DMS79 treated with DMSO at 0.1 percent for 48 hours (cell line): ENCODE results near the gene FAM234B.
A peak's percentile ranks its signal among the peaks of the same experiment; 100 is the strongest.
"Not testable (repeated sequence)": the region's sequence is repeated elsewhere in the genome, so short reads cannot be mapped to it uniquely, and the experiment has no call there.

Experiments
- DNase-seq: peaks from one replicate; lab custom pipeline; 2025; lab: John Stamatoyannopoulos, UW

Gene FAM234B

GRCh38 chr12:13061377-13061776 lies 17.2 kb downstream of the FAM234B start:
- DNase-seq, result no peak

GRCh38 chr12:13062669-13063068 lies 18.5 kb downstream of the FAM234B start:
- DNase-seq, result no peak

GRCh38 chr12:13066014-13066413 lies 21.8 kb downstream of the FAM234B start:
- DNase-seq, result no peak

- no peak for DNase-seq
Measured at GRCh38 chr12:13066459-13066858, 22.3 kb downstream of the FAM234B start.

GRCh38 chr12:13067322-13067721 lies 23.1 kb downstream of the FAM234B start:
- DNase-seq, result no peak

GRCh38 chr12:13069380-13069779 lies 25.2 kb downstream of the FAM234B start:
- DNase-seq, result no peak

- peak; percentile 45 for DNase-seq
Measured at GRCh38 chr12:13071305-13072280, 27.4 kb downstream of the FAM234B start.

DNA sequence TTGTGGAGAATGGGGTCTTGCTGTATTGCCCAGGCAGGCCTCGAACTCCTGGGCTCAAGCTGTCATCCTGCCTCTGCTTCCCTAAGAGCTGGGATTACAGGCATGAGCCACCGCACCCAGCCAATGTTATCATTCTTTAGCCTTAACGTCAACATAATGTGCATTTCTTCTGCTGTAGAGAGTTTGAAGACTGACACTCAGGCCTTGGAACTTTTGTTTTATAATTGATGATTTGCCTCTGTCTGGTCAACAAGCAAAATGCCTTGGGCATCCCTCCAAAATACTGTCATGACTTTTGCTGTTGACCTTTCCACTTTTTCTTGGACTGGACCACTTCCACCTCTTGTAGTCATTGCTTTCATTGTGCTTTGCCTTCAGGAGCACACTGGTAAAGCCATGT lies 29.0 kb downstream of the FAM234B start:
- DNase-seq, result no peak

- no peak for DNase-seq
Measured at GRCh38 chr12:13074396-13075117, 30.4 kb downstream of the FAM234B start.

DNA sequence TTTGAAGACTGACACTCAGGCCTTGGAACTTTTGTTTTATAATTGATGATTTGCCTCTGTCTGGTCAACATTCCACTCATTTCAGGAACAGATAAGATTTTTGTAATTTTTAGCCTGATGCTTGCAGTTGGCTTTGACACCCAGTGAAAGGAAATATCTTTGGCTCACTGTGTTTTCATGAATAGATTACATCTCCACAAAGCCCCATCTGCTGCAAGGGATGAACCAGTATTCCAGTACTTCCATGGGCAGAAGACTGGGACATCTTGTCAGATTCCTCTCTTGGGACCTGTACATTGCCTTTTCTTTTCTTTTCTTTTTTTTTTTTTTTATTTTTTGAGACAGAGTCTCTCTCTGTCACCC lies 30.9 kb downstream of the FAM234B start:
- no peak for DNase-seq

DNA sequence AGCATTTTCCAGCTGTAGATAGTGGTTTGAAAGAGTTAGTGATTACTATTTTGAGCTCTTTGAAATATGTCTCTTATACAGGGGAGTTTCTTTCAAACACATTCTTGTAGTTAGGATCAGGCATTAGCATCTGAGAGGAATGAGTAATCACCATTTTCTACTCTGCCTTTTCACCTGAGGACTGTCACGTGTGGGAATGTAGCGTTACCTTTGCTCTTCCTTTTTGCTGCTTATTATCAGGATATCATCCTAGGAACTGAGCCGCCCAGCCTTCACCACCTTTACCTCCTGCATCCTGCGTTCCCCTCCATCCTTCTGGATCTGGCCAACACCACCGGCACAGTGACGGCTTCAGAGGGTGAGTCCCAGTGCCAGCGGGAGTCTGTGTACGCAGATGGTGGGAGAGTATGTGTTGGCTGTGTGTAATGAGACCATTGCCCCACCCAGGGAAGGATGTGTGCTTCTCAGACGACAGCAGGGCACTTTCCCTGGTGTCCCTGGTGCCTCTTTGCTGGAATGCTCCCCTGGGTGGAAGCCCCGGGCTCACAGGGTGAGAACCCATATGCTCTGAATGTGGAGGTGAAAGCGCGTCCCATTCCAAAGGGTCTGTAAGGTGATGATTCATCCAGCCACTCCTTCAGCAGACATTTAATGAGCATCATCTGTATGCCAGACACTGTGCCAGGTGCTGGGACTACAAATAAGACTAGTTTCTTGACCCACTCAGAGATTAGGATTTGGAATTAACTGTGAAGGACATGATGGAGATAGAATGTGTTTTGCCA lies 31.8 kb downstream of the FAM234B start:
- no peak for DNase-seq

- DNase-seq, result no peak
Measured at GRCh38 chr12:13079440-13079906, 35.3 kb downstream of the FAM234B start.

DNA sequence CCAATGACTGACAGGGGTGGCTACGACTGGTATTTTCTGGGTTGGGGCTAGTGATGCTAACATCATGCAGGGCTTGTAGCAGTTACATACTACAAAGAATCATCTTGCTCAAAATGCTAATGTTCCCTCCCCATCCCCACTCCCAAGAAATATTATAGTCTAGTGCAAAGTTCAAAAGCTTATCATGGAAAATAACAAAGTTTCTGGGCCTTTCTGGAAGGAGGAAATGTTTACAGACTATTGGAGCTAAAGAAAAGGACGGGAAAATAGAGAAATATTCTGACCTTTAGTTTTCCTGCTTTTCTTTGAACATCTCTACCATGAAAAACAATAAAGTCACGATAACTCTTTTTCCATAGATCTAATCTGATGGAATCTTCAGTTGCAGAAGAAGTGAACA lies 36.1 kb downstream of the FAM234B start:
- DNase-seq, result no peak

DNA sequence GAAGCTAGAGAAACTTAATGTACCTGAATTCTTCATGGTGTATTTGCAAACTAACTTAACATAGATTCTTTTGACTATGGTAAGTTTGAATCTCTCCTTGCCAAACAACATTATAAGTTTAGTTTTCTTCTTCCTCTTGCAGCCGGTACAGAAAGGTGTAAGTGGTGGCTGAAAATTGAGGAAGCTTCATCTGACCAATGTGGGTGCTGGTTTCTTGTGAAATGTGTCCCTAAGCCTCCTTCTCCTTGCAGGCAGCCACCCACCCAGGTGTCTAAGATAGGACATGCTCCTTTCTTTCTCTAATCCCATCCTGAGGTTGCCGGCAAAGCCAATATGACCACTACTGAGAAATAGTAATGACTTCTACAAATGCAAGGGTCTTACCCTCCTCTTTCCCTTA lies 38.7 kb downstream of the FAM234B start:
- no peak for DNase-seq

DNA sequence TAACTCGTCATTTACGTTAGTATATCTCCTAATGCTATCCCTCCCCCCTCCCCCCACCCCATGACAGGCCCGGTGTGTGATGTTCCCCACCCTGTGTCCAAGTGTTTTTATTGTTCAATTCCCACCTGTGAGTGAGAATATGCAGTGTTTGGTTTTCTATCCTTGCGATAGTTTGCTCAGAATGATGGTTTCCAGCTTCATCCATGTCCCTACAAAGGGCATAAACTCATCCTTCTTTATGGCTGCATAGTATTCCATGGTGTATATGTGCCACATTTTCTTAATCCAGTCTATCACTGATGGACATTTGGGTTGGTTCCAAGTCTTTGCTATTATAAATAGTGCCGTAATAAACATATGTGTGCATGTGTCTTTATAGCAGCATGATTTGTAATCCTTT lies 39.5 kb downstream of the FAM234B start:
- DNase-seq, result not testable (repeated sequence)

DNA sequence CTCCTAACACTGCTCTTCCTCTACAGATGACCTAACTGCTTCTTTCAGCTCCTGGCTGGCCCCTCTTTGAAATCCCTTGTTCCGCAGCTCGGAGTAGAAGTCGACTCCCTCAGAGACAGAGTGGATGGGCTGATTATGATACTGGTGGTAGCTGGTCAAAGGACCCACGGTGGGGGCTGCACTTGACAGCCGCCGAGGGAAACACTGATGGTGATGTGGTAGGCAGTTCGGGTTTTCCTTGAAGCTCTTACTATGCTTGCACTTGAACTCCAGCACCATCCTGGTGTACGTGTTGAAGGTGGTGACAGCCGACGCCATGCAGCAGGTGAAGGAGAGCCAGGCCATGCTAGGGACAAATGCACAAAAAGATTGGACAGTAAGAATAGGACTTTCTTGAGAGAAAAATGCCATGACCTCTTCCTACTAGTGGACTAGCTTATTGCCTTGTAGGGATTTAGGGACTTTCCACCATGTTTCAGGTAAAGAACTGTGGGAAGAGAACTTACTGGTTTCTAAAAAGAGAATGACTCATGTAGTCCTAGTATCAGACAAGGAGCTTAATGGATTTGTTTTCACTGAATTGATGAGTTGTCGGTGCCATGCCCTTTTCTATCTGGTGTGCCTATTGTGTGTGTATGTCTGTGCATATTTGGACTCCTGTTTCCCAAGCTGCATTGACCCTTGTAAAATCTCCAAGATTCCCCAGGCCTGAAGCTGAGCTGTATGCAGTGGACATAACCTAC lies 40.9 kb downstream of the FAM234B start:
- no peak for DNase-seq

- DNase-seq, result peak; percentile 76
Measured at GRCh38 chr12:13085968-13086686, 41.9 kb downstream of the FAM234B start.

GRCh38 chr12:13087766-13088165 lies 43.6 kb downstream of the FAM234B start:
- no peak for DNase-seq

DNA sequence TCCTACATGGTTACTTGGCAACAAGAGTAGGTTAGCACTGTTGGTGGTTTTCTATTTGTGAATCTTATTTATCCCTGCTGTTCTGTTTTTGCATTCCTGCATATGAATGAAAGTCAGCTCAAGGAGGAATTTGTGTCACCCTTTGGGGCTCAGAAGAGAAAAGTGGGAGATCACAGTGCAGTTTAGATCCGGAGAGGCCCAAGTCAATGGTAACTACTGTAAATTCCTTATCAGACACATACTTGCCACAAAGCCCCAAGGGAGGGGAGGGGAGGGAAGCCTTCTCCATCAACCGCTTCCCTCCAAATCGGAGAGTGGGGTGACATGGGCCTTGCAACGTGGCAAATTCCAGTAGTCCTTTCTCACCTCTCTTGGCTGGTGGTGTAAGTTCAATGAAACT lies 44.3 kb downstream of the FAM234B start:
- DNase-seq, result no peak

- no peak for DNase-seq
Measured at GRCh38 chr12:13090054-13090453, 45.9 kb downstream of the FAM234B start.

DNA sequence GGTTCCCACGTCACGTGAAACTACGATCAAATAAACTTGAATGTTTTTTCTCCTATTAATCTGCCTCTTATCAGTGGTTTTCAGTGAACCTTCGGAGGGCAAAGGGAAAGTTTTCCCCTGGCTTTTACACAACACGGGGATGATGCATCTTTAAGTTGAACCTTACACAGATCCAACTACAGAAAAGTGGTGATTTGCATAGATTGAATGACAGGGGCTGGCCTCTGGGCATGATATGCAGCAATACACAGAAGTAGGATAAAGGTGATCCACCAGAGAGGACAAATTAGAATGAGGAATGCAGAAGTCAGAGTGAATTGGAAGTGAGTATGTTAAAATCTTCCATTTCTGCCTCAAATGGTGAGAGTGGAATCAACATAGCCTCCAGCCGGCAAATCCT lies 47.7 kb downstream of the FAM234B start:
- no peak for DNase-seq
